Measurements from ENCODE around the gene MAGI3.
"Not testable (repeated sequence)": the region's sequence is repeated elsewhere in the genome, so short reads cannot be mapped to it uniquely, and the experiment has no call there.

The MAGI3 gene

DNA sequence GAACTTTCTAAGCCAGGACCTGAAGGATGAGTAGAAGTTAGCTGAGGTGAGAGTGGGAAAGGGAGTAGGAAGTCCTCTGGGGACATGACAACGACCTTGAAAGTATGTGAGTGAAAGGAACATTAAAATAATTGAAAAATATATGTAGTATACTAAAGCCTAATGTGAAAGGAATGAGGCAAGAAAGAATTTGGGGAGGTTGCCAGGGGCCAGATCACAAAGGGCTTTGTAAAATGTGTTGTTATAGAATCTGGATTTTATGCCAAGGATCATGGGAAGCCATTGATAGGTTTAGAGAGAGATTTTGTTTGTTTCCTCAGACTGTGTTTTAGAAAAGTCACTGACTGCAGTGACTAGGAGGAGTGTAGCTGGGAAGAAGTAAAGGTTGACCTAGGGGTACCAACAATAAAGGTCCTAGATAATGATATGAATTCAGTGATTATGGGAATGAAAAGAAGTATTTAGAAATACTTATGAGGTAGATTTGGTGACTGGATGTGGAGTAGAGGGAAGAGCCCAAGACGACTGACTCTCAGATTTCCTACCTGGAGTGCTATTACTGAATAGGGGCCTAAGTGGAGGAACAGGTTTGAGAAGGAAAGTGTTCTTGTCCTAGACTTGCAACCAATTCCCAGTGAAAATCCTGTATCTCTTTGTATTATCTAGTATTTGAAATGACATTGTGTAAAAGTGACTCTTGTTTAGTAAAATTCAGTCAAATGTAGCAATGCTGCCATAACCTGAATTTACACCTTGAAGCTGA, 189.1 kb downstream of the MAGI3 start:
- CTCF ChIA-PET = no interaction called here
- Mint-ChIP-seq H3K9me3 (peaks cover 2% of the 10 kb centered on the region), H3K27me3 (no peaks in the 10 kb centered on the region), H3K36me3 (peaks cover 2% of the 10 kb centered on the region), H3K27ac (no peak overlapping the region), H3K4me1 (no peaks in the 10 kb centered on the region), H3K4me3 (no peak overlapping the region)
- no peak for DNase-seq

DNA sequence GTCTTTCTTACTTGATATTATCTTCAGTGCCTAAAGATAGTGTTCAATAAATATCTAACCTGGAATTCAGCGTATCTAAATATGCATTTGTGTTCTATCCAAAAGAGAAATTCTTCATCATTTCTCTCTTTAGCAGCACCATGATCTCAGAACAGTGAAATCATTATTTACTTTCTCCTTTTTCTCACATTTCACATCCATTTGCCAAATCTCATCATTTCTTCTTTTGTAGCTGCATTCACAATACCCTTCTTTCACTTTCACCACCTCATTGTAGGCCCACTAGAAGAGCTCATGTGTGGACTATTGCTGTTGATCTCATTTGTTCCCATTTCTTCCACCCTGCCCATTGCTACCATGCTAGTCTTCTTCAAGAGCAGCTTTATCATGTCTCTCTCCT, 191.0 kb downstream of the MAGI3 start:
- H3K4me3 Mint-ChIP-seq = no peak overlapping the region
- H3K27me3 Mint-ChIP-seq = no peaks in the 10 kb centered on the region
- no peaks in the 10 kb centered on the region for H3K9me3 Mint-ChIP-seq
- CTCF ChIA-PET = no interaction called here
- H3K36me3 Mint-ChIP-seq = peaks cover 3% of the 10 kb centered on the region
- H3K4me1 Mint-ChIP-seq = no peaks in the 10 kb centered on the region
- DNase-seq = no peak
- no peak overlapping the region for H3K27ac Mint-ChIP-seq

DNA sequence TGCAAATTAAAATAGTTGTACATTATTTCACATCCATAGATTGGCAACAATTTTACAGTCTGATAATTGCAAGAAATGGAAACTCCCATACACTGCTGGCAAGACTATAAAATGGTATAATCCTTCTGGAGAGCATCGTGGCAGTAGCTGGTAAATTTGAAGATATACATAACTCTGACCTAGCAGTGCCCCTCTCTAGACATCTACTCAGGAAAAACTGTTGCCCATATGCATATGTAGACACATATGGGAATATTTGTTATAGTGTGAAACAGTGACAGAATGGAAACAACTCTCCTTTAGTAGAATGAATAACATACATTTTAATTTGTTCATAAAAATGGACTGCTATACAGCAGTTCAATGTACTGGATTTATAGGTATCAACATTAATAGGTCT, 191.8 kb downstream of the MAGI3 start:
- Mint-ChIP-seq H3K9me3 (no peaks in the 10 kb centered on the region), H3K27me3 (no peaks in the 10 kb centered on the region), H3K27ac (no peak overlapping the region), H3K4me3 (no peak overlapping the region), H3K4me1 (no peaks in the 10 kb centered on the region), H3K36me3 (peaks cover 3% of the 10 kb centered on the region)
- no peak for DNase-seq
- CTCF ChIA-PET = no interaction called here

DNA sequence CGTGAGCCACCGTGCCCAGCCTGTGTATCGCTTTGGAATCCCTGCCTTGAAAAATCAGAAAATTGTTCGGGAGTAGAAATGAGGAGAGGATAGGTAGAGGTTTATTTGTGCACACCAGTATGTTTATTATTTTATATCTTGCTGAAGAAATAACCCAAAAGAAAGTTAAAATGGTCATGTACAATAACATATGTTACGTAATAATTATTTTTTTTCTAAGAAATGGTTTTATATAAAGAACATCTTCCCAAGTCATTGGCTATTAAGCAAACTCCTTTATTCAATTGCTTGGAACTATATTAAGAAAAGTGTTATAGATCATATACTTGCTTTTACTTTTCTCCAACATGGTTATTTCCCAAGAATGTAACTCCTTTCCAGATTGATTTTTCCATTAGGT, 197.2 kb downstream of the MAGI3 start:
- Mint-ChIP-seq H3K27ac (no peak overlapping the region), H3K36me3 (peaks cover 5% of the 10 kb centered on the region), H3K27me3 (no peaks in the 10 kb centered on the region), H3K4me1 (no peaks in the 10 kb centered on the region), H3K4me3 (no peak overlapping the region), H3K9me3 (no peaks in the 10 kb centered on the region)
- CTCF ChIA-PET = no interaction called here
- DNase-seq = no peak

- H3K4me3 Mint-ChIP-seq = no peak overlapping the region
These were observed 201.9 kb downstream of the MAGI3 start for GRCh38 chr1:113592230-113592629.

DNA sequence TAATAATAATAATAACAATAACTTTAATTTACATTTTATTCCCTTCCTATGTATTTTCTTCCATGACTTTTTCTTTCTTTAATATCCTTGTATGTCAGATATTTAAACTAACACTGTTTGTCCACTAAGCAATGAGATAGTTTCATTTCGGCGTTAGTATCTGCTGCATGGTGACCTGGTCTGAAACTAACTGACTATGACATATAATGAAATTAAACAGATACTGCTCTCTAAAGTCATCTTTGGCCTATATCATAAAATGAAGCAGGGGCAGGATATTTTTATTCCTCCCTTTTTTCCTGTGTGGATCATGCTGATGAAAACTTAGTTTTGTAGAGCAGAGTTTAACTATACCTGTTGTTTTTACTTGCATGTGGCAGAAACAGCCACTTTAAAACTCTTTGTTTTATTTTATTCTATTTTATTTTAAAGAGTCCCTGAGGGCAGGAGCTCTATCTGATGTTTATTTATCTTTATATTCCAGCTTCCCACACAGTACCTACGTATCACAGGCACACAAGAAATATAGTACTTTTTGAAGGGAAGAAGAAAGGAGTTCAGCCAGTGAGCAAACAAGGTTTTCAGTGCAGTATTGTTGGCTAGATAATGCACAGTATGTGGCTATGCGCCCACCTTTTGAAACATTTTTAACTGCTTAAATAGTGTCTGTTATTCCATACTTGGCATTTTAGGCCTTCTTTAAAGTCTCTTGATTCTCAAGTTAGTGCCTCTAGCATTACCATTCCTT, 203.4 kb downstream of the MAGI3 start:
- H3K4me1 Mint-ChIP-seq = no peaks in the 10 kb centered on the region
- no peaks in the 10 kb centered on the region for H3K27me3 Mint-ChIP-seq
- peaks cover 16% of the 10 kb centered on the region for H3K36me3 Mint-ChIP-seq
- no peak overlapping the region for H3K4me3 Mint-ChIP-seq
- no peak for DNase-seq
- H3K27ac Mint-ChIP-seq = no peak overlapping the region
- CTCF ChIA-PET = no interaction called here
- peaks cover 14% of the 10 kb centered on the region for H3K9me3 Mint-ChIP-seq

More at GRCh38 chr1:113592230-113592629, 201.9 kb downstream of the MAGI3 start:
- H3K27me3 Mint-ChIP-seq = no peaks in the 10 kb centered on the region
- H3K4me1 Mint-ChIP-seq = no peaks in the 10 kb centered on the region
- peaks cover 9% of the 10 kb centered on the region for H3K36me3 Mint-ChIP-seq
- CTCF ChIA-PET = no interaction called here
- no peak for DNase-seq
- peaks cover 3% of the 10 kb centered on the region for H3K9me3 Mint-ChIP-seq
- no peak overlapping the region for H3K27ac Mint-ChIP-seq

GRCh38 chr1:113604466-113604865, 214.2 kb downstream of the MAGI3 start:
- H3K36me3 Mint-ChIP-seq, H3K4me3 Mint-ChIP-seq, H3K27me3 Mint-ChIP-seq, DNase-seq, CTCF ChIA-PET, H3K27ac Mint-ChIP-seq: not testable (repeated sequence)
- Mint-ChIP-seq H3K9me3 (peaks cover 15% of the 10 kb centered on the region), H3K4me1 (peaks cover 12% of the 10 kb centered on the region)

- Mint-ChIP-seq H3K27ac (no peak overlapping the region), H3K27me3 (no peaks in the 10 kb centered on the region), H3K9me3 (peaks cover 15% of the 10 kb centered on the region), H3K4me3 (no peak overlapping the region), H3K36me3 (peaks cover 5% of the 10 kb centered on the region), H3K4me1 (peaks cover 12% of the 10 kb centered on the region)
- no peak for DNase-seq
- CTCF ChIA-PET = no interaction called here
These were observed 214.8 kb downstream of the MAGI3 start for GRCh38 chr1:113605146-113605545.

- no peaks in the 10 kb centered on the region for H3K36me3 Mint-ChIP-seq
- H3K4me3 Mint-ChIP-seq = no peak overlapping the region
- H3K9me3 Mint-ChIP-seq = peaks cover 6% of the 10 kb centered on the region
- no peak for DNase-seq
- CTCF ChIA-PET = no interaction called here
- no peak overlapping the region for H3K27ac Mint-ChIP-seq
- H3K27me3 Mint-ChIP-seq = no peaks in the 10 kb centered on the region
- H3K4me1 Mint-ChIP-seq = peaks cover 1% of the 10 kb centered on the region
These were observed 218.1 kb downstream of the MAGI3 start for GRCh38 chr1:113608399-113608798.

GRCh38 chr1:113610372-113610771, 220.1 kb downstream of the MAGI3 start:
- DNase-seq = no peak
- H3K36me3 Mint-ChIP-seq = no peaks in the 10 kb centered on the region
- CTCF ChIA-PET = no interaction called here
- H3K4me1 Mint-ChIP-seq = no peaks in the 10 kb centered on the region
- H3K27me3 Mint-ChIP-seq = no peaks in the 10 kb centered on the region
- H3K4me3 Mint-ChIP-seq = no peak overlapping the region
- H3K27ac Mint-ChIP-seq = no peak overlapping the region
- no peaks in the 10 kb centered on the region for H3K9me3 Mint-ChIP-seq

DNA sequence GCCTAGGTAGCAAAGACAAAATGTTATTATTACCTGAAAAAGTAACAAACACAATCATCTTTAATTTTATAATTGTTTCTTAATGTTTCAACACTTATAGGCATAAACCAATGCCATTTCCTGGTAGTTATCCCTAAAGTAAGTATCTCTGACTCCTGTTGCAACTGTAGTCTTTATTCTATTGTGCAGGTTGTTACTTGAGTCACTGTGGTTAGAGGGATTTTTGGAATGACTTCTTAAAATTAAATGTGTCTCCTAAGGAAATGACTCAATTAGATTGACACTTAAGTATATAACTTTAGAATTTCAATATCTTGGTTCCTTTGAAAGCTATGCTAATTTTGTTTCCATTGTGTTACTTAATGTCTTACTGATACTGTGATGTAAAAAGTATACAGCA, 225.1 kb downstream of the MAGI3 start:
- Mint-ChIP-seq H3K27me3 (no peaks in the 10 kb centered on the region), H3K4me3 (no peak overlapping the region), H3K36me3 (peaks cover 3% of the 10 kb centered on the region), H3K27ac (no peak overlapping the region), H3K4me1 (no peaks in the 10 kb centered on the region), H3K9me3 (no peaks in the 10 kb centered on the region)
- CTCF ChIA-PET = no interaction called here
- no peak for DNase-seq

DNA sequence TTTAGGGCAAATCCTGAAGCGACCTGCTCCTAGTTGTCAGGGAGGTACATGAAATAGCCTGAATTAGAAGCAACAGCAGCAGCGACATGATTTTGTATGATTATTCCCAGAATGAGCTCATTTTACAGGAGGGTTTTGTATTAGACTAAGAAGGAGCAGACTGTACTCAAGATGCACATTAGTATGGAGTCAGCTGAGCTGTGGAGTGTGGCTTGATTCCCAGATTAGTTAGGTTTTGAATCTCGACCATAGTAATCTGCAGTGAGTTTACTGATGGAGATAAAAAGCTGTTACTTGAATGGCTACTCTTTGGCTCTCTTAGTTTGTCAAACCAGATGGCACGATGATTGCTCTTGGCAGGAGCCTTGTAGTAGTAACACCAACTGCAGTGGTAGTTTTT, 225.8 kb downstream of the MAGI3 start:
- peaks cover 4% of the 10 kb centered on the region for H3K36me3 Mint-ChIP-seq
- H3K4me1 Mint-ChIP-seq = no peaks in the 10 kb centered on the region
- CTCF ChIA-PET = no interaction called here
- no peak for DNase-seq
- H3K27ac Mint-ChIP-seq = no peak overlapping the region
- no peak overlapping the region for H3K4me3 Mint-ChIP-seq
- no peaks in the 10 kb centered on the region for H3K9me3 Mint-ChIP-seq
- H3K27me3 Mint-ChIP-seq = no peaks in the 10 kb centered on the region

DNA sequence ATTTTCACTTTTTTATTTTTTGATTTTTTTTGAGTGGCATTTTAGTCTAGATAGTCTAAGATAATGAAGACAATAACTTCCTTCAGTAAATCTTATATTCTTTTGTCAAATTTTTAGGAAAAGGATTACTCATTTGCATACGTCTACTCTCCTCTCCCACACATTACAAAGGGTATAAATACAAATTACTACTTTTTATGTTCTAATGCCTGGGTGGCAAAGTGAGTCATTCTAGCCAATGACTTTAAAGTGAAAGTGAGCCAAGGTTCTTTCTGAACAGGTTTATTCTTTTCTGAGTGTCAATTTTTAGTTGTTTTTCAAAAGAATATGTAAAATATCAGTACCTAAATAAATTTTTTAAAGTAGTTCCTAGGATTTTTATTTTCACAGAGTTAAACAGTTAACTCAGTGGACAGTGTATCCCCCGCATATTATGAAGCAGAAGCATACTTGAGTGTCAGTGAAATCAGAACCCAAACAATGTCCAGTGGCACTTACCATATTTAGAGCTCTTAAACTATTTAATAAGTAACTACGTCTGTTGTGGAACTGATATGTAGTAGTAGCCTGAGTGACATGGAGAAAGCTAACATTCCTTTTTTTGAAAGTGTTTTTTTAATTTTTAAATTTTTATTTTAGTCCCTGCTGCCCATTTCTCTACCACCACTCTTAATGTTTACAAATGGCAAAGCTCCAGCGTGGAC, 227.3 kb downstream of the MAGI3 start:
- H3K27me3 Mint-ChIP-seq = no peaks in the 10 kb centered on the region
- DNase-seq = no peak
- no peaks in the 10 kb centered on the region for H3K4me1 Mint-ChIP-seq
- no peaks in the 10 kb centered on the region for H3K9me3 Mint-ChIP-seq
- H3K4me3 Mint-ChIP-seq = no peak overlapping the region
- H3K27ac Mint-ChIP-seq = no peak overlapping the region
- CTCF ChIA-PET = interaction anchor here (0.7 kb wide), 1 partner anchor 383 kb away, joined by 4 read pairs; no protein-coding TSS in a partner anchor
- H3K36me3 Mint-ChIP-seq = peaks cover 4% of the 10 kb centered on the region

- CTCF ChIA-PET = no interaction called here
- H3K27me3 Mint-ChIP-seq = no peaks in the 10 kb centered on the region
- DNase-seq = no peak
These were observed 238.7 kb downstream of the MAGI3 start for GRCh38 chr1:113628997-113629396.

More at GRCh38 chr1:113628997-113629396, 238.7 kb downstream of the MAGI3 start:
- Mint-ChIP-seq H3K4me1 (no peaks in the 10 kb centered on the region), H3K36me3 (peaks cover 13% of the 10 kb centered on the region), H3K27ac (no peak overlapping the region), H3K4me3 (no peak overlapping the region), H3K9me3 (peaks cover 15% of the 10 kb centered on the region)
